Activated gamma-delta T cell (primary cell): ENCODE data around the gene CNNM4.

Experiments
- DNase-seq: peaks from one replicate; lab custom pipeline; 2025; lab: John Stamatoyannopoulos, UW

Gene CNNM4

GRCh38 chr2:96758987-96759386 lies 1.7 kb upstream of the CNNM4 start:
- DNase-seq, result no peak

DNA sequence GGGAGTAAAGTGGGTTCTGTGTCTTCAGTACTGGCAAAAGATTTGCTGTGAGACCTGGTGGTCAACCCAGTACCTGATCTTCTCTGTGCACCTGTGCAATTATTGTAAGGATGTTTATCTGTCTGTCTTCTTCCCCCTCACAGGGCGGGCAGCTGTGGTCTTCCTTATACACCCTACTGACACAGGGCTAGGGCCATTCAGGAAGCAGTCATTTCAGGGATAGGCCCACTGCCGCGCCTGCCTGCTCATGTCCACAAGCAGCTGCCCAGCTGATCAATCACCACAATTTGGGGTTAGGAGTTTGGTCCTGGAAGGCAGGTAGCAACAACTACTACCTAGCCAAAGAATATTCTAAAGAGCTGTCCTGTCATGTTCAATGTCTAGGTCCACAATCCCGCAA lies 1.2 kb upstream of the CNNM4 start:
- DNase-seq, result no peak

DNA sequence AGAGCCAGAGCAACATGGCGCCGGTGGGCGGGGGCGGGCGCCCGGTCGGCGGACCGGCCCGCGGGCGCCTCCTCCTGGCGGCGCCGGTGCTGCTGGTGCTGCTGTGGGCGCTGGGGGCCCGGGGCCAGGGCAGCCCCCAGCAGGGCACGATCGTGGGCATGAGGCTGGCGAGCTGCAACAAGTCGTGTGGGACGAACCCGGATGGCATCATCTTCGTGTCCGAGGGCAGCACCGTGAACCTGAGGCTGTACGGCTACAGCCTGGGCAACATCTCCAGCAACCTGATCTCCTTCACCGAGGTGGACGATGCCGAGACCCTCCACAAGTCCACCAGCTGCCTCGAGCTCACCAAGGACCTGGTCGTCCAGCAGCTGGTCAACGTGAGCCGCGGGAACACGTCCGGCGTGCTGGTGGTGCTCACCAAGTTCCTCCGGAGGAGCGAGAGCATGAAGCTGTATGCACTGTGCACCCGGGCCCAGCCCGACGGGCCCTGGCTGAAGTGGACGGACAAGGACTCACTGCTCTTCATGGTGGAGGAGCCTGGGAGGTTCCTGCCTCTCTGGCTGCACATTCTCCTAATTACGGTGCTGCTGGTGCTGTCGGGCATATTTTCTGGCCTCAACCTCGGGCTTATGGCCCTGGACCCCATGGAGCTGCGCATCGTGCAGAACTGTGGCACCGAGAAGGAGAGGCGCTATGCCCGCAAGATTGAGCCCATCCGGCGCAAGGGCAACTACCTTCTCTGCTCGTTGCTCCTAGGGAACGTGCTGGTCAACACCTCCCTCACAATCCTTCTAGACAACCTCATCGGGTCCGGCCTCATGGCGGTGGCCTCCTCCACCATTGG lies 507 bp downstream of the CNNM4 start:
- DNase-seq, result no peak

- no peak for DNase-seq
These were observed 2.0 kb downstream of the CNNM4 start for GRCh38 chr2:96762529-96763311.

- no peak for DNase-seq
These were observed 3.0 kb downstream of the CNNM4 start for GRCh38 chr2:96763511-96764252.

DNA sequence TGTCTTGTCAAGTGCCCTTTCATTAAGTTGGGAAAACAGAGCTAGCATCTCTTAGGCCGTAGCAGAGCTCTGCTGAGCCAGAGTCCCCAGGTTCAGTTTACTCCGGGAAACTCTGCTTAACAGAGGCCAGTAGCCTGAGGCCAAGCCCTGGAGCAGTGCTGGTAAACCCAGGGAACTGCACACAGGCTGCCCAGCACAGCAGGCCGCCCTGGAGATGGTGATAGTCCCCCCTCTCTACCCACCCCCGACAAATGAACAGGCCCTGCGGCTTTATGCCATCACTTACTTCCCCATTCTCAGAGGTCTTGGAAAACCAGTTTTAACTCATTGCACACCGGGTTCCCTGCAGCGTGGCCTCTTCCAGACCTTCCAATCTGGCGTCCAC lies 3.5 kb downstream of the CNNM4 start:
- no peak for DNase-seq

GRCh38 chr2:96767135-96767871 lies 6.6 kb downstream of the CNNM4 start:
- no peak for DNase-seq

DNA sequence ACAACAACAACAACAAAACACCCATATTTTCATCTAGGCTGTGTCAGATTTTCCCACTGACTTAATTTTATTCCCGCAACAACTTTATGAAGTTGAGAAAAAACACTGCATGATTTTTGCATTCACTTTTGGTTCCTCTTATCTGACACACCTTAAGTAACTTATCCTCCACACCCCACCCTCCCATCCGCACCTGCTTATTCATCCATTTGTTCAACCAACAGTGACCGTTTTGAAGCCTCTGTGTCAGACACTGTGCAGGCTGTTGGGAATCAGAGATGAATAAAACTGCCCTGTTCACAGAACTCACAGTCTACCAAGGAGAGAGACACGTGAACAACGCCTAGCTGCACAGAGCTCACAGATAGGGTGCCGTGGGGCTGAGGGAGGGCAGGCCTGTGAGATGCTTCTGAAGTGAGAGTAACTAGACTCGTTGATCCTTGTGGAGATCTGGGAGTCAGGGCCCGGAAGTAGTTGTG lies 7.4 kb downstream of the CNNM4 start:
- no peak for DNase-seq

DNA sequence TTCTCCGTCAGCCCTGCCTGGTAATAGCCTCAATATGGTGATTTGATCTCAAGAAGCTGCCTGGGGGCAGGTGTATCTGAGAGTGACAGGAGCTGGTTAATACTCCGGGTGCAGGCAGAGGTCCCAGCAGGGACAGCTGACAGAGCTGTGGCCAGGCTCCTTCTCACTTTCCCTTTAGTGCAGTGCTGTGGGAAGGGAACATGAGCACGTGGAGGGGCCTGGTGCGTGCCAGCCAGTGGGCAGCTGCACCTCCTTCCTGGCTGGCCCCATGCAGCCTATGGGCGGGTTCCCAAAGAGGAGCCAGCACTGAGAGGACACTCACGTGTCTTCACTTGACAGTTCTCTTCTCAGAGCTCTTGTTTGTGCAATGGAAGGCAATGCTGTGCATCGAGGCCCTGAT lies 9.1 kb downstream of the CNNM4 start:
- DNase-seq, result no peak

- no peak for DNase-seq
These were observed 9.9 kb downstream of the CNNM4 start for GRCh38 chr2:96770442-96771202.

DNA sequence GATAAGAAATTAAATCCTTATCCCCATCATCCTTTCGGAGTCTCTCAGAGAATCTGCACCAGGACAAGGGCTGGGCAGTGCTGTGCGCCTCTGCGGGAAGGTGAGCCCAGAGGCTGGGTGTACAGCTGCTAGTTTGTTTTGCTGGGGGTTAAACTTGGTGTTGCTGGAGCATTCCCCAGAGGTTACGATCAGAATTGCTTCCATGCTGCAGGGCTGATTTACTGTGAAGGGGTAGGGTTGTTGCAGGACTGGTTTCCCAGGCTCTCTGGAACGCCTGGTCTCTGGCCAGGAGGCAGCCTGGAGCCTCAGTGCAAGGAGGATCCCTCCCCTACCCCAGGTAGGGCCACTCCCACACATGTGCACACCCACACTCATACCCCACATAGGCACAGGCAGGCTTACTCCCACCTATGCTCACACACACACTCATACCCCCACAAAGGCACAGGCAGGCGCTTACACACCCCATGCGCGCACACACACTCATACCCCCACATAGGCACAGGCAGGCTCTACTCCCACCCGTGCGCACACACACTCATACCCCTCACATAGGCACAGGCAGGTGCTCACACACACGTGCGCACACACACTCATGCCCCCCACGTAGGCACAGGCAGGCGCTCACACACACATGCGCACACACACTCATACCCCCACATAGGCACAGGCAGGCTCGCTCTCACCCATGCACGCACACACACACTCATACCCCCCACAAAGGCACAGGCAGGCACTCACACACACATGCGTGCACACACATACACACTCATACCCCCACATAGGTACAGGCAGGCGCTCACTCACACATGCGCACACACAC lies 11.3 kb downstream of the CNNM4 start:
- DNase-seq, result no peak

DNA sequence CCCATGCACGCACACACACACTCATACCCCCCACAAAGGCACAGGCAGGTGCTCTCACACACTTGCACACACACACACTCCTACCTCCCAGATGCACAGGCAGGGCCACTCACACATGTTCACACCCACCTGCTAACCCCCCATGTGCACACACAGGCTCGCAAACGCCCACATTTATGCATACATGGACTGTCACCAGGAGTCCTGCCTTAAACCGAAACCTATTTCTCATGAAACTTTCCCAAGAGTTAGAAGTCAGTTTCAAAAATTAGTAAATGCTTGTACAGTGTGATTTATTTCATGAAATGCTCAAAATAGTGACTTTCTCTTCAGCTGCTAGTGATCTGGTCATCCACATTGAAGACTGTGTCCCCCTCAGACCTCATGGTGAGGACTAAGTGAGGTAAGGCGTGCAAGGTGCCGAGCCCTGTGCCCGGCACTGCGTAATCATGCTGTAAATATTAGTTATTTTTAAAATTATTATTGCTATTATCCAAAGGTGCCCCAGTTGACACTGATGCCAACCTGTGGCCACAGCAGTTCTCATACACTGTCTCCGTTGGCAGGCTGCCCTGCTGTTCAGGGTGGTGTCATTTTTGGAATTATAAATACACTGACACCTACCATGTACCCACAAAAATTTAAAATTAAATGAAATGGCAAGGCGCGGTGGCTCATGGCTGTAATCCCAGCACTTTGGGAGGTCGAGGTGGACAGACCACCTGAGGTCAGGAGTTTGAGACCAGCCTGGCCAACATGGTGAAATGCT lies 12.4 kb downstream of the CNNM4 start:
- no peak for DNase-seq

DNA sequence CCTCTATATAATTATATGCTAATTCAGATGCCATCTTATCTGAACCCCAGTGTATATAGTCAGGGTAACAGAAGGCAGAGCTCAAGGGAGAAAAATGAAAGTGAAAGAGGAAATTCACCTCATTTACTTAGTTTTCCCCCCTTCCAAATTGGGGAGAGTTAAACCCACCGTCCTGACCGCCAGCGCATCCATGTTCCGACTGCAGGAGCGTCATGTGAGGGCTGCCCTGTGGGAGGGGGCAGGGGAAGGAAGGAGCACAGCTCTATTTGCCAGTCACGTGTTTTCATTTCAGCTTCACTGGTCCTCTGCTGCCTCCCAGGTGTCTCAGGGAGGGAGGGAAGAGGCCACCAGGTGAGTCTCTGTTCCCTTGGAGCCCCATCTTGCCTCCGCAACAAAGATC lies 13.2 kb downstream of the CNNM4 start:
- DNase-seq, result no peak

- DNase-seq, result no peak
These were observed 14.5 kb downstream of the CNNM4 start for GRCh38 chr2:96775160-96775559.

GRCh38 chr2:96783388-96783787 lies 22.7 kb downstream of the CNNM4 start:
- no peak for DNase-seq

- no peak for DNase-seq
These were observed 26.7 kb downstream of the CNNM4 start for GRCh38 chr2:96787411-96787810.

- no peak for DNase-seq
These were observed 27.9 kb downstream of the CNNM4 start for GRCh38 chr2:96788442-96789244.

DNA sequence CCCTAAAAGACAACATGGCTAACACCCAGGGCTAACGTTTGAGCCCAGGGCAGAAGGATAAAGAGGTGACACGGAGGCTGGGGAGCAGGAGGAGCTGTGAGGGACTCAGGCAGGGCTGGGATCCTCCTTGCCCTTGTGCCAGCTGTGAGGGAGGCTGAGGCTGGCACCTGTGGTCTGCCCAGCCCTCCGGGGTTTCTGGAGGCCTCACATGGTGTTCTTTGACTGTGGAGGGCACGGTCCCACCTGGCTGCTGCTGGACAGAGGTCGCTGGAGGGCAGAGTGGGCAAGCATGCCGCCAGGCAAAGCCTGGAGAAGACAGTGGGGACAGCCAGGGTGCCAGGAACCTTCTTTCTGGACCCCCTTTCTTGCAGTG lies 28.5 kb downstream of the CNNM4 start:
- no peak for DNase-seq
